M059J (cell line): ENCODE data around the gene CLTB. TPM values are rescaled to one million over a fixed set of nuclear protein-coding genes. Genes with fewer than 3 reads are reported as not detected.

Experiments used
- DNase-seq: peaks from one replicate; pipeline ENCODE4 v3.0.0-alpha.2; 2012; ENCODE audit warnings: low read depth
- total RNA-seq: library from RNA; depleted of rRNA; stranded (reverse); fragments of >200 nt; shearing (Covaris generic); gene quantifications from 2 replicates; pipeline ENCODE4 v1.2.3, GENCODE V29; 2014

Gene CLTB
- total RNA-seq, 1 experiment from 2014 or later: 97.8 TPM

DNA sequence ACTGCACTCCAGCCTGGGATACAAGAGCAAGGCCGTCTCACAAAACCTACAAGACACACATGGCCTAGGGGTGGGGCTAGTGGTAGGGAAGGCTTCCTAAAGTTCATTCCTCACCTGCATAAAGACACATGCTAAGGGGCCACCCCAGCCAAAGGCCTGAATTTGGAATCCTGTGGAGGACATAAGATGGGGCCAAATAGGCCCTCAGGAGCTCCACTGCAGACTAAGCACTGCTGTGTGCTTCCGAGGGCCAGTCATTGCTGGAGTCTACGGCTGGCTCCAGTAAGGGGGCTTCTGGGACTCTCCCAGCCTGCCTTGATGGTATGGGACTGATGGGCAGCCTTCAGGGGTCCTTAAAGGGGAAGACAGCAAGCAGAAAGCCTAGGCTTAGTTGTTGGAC lies 33.6 kb downstream of the CLTB start:
- DNase-seq: no peak

DNA sequence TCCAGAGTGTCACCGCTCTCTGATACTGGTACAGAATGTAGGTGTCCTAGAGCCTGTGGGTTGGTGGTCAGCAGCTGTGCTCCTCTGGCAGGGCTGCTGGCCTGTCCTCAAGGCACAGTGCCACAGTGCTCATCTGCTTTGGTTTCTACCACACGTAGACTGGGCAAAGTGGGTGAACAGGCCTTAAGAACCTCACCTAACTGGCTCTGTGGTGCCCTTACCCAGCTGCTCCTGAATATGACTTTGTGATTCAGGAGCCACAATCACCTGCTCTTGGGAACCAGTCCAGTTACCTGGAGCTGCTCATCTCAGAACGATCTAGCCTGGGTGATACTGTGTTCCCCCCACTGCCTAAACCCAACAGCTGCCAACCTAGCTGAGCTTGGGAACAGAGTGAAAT lies 34.4 kb downstream of the CLTB start:
- no peak for DNase-seq

DNA sequence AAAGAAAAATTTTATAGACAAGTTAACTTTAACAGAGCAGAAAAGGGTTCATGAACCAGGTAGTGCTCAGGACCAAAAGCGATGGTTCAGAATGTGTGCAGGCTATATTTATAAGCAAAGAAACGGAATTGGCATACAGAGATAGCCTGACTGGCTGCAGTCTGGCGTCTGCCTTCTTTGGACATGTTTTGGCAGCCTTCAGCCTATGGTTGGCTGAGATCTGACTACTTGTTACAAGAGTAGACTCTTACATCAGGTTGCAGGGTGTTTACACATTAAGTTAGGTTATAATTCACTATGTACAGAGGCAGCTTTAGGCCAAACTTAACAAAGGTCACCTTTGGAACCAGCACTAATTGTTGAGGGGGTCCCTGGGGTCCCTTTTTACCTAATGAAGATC lies 34.9 kb downstream of the CLTB start:
- no peak for DNase-seq

DNA sequence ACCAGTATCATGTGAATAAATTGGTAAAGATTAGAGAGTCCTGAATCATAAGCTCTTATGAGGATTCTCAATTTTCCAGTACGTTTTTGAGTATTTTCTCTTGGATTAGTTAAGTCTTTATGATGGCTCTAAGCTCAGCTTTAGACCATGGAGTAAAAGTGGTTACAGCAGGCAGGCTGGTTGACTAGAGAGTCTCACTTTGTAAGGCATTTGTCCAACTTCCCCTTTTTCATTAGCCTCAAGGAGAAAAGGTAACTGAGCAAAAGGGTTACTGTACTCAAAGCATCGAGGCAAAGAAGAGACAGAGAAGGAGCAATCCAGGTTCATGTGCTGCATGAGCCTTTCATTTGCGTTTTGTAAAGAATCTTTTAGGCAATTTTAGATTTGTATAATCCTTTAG lies 36.5 kb downstream of the CLTB start:
- DNase-seq: no peak

DNA sequence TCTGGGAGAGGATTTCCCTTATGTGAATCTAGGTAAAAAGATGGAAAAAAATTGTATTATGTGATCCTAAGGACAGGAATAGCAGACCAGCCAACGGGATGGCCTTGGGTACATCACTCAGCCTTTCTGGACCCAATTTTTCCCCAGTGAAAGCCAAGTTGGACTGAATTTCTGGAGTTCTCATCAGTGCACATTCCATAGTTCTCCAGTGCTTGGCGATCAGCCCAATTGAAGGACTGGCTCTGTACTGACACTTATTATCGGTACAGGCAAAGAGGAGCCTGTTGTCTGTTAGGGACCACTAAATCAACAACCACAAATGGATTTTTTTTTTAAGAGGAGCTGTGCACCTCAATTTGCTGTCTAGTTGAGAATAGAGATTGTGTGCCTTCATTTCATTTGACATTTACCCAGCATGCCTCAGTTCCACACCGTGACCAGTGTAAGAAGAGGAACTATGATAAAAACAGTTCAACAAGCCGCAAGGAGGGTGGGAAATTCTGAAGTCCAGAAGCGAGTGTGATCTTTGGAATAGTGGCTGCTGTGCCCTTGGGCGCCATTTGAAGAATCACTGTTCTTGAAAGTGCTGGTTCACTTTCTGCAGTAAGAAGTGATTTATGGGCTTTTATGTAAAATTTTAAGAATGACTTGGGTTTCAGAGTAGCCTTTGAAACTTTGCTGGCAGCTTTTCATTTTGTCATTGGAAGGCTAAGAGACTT lies 43.1 kb downstream of the CLTB start:
- no peak for DNase-seq

DNA sequence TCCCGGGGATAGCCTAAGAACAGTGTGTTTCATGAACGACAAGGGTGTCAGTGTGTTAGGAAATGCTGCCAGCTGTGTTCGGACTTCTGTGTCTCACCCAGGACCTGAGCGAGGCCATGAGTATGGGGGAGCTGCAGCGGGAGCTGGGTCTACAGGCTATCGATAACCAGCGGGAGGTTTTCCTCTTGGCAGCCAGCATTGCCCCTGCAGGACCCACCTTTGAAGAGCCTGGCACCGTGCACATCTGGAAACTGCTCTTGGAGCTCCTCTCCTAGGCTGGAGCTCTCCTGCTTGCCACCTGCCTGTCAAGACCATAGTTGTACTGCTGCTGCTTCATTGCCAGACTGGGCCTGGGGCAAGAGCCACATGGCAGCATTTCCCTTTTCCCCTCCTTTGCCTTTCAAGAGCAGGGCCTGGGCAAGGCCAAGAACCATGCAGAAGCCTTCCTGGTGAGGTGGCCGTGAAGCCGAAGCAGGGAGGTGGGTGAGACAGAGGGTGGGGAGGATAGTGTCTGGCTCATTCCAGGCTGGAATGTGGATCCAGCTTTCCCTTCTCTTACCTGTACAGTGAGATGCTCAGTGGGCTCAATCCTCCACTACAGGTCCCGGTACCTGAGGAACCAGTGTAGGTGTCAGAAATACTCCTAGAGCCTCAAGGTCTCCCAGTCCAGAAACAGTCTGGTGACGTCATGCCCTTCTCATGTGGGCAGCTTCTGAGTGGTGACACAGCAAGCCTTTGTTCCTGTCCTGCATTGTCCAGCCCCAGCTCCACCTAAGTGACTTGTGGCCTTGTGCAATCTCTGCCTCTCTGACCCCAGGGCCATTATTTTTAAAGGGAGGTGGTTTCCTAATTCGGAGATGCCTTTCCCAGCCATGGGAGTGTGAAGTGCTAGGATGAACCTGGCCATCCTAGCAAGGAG lies 44.5 kb downstream of the CLTB start:
- no peak for DNase-seq

DNA sequence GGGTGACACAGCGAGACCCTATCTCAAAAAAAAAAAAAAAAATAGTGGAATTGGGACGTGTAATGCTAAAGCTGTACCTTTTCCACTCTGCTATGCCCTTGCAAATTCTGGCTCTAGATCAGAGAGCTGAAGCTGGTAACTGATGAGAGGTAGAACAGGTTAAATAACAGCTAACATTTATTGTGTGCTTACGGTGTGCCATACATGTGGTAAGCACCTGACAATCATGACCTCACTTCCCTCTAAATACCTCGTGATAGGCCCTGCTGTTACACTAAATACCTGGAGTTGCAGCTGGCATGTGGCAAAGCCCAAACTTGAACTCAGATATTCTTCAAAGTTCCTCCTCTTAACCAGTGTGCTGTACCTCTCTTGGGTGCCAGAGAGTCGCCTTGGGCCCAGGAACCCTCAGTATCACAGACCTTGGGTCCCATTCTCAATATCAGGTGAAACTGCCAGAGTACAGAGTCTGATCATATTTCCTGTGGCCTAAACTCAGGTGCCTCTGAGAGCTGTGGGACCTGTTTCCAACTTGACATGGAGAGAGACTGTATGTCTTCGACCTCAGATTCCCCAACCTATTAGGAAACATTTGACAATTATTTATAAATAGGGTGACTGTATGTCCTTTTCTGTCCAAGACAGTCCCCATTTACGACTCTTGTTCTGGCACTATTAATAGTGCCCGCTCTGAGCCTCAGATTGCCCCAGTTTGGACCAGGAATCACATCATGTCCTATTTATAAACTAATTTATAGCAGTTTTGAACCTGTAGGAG lies 46.2 kb downstream of the CLTB start:
- DNase-seq: no peak

DNA sequence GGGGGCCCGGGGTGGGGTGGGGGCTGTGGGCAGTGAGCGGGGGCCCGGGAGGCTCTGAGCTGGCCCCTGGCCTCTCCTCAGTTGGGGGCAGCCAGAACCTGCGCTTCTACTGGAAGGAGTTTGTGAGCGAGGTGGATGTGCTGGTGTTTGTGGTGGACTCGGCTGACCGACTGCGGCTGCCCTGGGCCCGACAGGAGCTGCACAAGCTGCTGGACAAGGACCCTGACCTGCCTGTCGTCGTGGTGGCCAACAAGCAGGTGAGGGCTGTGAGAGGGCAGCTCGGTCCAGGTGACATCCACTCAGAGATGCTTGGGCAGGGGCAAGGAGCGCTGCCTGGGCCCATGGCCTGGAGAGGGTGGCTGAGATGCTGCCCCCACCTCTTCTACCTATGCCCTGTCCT lies 47.6 kb downstream of the CLTB start:
- no peak for DNase-seq

DNA sequence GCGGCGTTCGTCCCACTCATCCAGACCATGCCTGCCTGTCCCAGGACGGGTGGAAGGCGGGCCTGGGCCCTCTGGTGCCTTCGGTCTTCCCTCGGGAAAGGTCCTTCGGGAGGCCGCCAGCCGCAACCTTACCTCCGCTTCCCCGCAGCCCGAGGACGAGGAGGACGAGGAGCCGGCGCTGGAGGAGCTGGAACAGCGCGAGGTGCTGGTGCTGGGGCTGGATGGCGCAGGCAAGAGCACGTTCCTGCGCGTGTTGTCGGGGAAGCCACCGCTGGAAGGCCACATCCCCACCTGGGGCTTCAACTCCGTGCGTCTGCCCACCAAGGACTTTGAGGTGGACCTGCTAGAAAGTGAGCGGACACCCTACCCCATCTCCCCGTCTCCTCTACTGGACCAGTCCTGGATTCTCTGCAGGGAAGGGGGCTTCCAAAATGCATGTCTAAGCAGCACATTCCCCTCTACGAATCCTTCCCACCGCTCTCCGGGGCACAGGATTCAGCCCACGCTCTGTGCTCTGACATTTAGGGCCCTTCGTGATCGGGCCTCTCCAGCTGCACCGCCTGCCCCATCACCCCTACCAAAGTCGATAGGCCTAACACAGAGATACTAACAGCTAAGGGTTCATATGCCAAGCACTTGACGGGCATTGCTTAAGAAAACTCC lies 50.0 kb downstream of the CLTB start:
- no peak for DNase-seq

DNA sequence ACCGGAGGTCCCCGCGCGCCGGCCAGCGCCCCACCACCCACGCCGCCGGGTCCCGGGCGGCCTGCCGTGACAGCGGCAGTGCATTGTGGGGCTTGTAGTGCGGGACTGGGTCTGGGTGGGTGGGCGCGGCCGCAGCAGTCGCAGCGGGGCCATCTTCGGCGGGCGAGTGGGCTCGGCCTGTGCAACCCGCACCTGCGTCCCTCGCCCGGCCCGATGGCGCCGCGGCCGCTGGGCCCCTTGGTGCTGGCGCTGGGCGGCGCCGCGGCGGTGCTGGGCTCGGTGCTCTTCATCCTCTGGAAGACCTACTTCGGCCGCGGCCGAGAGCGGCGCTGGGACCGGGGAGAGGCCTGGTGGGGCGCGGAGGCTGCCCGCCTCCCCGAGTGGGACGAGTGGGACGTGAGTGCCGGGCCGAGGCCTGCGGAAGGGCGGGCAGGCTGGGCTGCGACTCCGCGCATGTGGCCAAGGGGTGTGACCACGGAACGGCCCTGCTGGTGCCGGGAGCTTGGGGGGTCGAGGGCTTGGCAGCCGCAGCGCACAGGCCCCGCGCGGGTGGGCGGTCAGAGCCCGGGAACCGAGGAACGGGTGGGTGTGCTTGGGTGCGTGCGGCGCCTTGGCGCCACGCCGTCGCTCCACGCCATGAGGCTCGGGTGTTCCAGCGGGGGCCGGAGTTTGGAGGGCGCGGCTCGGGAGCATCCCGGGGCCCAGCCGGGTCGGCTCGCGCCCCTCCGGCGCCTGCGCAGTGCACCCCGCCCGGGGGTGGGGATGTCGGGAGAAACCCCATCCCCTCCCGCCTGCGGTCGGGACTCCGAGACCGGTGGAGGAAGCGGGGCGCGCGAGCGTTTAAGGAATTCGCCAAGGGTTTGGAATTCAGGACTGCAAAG lies 50.7 kb downstream of the CLTB start, which contains the start of gene ARL10:
Gene ARL10 (plus strand): TSS at position 137 of the 881 bp plus-strand sequence. CDS start 77 bp downstream, at position 214.
- peak; percentile 45 for DNase-seq

DNA sequence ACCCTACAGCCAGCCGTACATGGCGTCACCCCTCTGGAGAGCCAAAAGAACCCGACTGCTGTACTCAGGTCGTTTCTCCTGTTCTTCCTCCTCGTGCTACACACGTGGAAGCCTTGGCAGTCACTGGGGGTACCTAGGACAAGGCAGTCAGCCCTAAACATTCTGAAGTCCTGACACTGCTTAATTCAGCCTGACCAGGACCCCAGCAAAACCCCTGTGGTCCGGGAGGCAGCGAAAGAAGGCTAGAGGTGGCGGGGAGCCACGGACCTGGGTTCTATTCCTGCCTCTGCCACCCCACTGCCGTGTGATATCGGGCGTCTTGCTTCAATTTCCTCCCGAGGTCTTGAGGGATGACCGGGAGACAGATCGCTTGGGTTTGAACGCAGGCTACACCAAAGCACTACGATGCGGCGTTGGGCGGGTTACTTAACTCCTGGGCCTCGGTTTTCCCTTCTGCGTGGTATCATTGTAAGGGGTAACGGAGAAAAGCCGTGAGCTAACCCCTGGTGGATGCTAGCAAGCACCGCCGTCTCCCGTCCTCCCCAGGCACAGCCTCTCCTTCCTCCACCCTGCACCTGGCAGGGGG lies 51.5 kb downstream of the CLTB start:
- no peak for DNase-seq

DNA sequence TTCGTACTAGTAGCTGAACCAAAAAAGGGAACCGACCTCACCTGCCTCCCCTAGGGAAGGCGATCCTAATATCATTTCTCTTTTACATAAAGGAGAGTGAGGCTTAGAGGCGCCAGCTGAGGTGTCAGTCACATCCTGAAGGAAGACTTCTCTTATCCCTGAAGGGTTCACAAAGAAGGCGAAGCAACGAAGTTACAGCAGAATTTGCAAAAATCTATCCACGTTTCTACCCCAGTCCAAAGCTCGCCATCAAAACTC lies 54.2 kb downstream of the CLTB start:
- DNase-seq: no peak

DNA sequence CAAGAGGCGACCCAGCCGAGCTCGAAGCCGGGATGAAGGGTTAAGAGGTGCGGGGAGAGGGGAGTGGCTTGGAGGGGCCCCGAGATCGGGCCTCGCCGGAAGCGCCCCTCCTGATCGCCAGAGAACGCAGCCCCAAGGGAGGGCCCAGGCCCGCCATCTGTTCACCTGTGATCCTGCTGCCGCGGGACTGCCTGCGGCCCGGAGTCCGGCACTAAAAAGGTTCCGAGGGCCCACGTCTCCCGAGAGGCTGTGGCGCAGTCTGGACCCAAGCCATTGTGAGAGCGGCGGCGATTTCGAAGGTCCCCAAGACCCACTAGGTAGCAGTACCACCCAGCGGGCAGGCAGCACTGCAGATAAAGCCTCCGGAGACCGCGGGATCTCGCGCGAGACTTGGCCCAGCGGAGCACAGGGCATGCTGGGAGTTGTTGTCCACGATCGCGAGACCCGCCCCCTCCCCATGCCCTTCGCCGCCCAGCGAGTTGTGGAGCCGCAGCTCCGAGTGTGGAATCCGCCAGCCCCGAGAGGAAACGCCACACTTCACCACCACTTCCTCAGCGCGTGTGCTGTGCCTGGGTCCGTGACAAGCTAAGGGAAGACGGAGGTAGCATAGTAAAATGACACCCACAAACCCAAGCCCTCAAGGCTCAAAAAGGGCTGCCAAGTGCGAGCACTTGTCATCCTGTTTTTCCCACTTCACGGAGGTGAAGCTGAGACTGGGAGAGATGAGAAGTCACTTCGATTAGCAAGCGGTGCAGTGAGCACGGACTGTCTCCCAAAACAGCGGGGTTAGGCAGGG lies 54.7 kb downstream of the CLTB start, which contains the start of gene KIAA1191:
Gene KIAA1191 (minus strand): TSS at position 328 of the 796 bp plus-strand sequence. CDS start 2,256 bp downstream, outside the sequence.
- DNase-seq: peak; percentile 89

DNA sequence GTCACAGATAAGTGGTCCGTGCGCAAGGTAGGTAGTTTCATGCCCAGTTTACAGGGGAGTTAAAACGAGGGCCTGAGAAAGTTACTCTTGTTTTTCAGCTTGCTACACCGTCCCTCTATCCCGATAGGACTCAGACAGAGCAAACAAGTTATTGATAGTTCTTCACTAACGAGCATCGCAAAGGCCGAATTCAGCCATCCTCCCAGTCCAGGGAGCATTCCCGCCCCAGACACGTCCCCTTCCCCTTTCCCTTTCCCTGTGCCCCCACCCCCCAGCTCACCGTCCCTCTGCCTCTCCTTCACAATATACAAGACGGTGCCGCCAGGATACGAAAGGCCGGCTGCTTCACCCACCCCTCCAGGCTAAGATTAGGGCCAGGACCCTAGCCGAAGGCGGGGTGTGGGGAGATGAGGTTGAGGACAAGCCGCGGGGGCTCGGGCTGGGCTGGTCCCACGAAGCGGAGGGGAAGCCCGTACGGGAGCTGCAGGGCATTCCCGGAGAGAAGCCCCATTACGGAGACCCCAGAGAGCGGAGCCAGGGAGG lies 55.4 kb downstream of the CLTB start:
- peak; percentile 17 for DNase-seq

DNA sequence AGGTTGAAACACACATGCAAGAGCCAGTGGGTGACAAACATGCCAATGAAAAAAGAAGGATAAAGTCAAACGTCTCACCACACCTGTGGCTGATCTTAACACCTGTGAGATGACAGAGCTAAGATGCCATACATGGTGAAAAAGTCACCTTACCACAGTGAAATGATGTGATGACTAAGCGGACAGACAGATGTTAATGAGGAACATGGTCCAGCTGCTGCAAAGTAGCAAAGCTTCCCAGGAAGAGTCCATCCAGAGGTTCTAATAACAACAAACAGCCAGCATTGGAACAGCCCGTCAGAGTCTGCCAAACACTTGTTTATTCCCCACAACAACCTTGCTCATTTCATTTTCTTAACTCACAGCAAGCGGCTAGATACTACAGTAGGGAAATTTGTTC lies 56.7 kb downstream of the CLTB start:
- no peak for DNase-seq

DNA sequence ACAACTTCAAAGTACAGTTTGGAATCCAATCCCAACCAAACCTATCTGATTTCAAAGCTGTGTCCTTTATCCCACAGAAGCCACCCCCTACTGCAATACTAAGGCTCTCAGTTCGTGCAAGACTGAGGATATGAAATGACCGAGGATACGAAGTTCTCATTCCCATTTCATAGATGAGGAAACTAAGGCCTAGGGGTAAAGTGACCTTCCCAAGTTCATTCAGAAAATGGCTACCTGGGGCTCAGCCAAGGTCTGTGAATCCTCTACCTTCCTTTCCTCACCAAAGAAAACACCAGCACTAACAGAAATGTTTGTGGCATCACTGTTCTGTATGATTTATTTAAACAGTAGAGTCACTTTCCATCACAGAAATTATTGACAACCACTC lies 60.2 kb downstream of the CLTB start:
- no peak for DNase-seq

DNA sequence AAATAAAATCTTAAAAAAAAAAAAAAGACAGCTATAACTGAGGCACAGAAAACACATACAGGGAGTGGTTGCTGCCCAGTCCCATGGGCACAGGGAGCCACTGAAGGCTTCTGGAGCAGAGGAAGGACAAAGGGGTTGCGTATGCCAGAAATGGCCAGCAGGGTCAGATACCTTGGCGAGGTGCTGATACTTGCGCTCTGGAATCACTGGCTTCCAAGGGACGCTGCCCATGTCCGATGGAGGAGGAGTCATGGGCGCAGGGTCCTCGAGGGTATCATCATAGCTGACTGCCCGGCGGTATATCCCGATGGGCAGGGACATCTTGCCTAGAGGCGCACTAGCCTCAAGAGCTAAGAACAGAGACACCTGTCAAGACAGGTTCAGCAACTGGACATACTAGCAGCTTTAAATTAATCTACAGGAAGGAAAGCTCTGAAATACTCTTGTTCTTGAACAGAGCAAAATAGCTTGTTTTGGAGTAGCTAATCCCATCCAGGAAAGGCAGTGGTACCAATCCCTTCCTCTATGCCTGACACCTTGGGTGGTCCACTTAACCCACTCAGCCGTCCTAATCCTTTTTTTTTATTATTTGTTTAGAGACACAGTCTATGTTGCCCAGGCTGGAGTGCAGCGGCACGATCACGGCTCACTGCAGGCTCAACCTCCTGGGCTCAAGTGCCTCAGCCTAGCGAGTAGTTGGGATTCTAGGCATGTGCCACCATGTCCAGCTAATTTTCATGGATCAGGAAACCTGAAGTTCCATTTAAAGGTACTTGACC lies 60.8 kb downstream of the CLTB start:
- DNase-seq: no peak

DNA sequence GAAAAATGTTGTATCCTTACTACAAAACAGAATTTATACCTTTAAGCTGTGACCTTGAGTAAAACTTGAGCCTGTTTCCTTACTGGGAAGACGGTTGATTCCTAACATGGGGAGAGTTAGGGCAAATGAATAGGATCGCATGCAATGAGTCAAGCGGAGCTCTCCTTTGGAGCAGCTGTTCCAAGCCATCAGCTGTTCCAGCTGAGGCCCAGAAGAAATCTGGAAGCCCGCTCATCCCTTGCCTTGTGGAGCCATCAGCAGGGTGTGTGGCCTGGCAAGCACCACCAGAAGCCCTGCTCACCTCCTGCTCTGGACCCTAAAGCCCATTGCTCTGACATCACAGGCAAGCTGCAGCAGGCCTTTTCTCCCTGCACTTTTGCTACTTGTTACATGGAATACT lies 62.8 kb downstream of the CLTB start:
- no peak for DNase-seq
